ENCODE results near the gene FREM2.

The FREM2 gene

GRCh38 chr13:38856065-38856464 is 169.2 kb downstream of the FREM2 start:
- no peak for TF ChIP-seq POLR2A (IDR thresholded peaks at IDR 0.05; ENCODE audit: low read depth, low read length)
- DNase-seq (ENCODE audit: insufficient read length, low spot score): no peak
- FAIRE-seq: no peak

DNA sequence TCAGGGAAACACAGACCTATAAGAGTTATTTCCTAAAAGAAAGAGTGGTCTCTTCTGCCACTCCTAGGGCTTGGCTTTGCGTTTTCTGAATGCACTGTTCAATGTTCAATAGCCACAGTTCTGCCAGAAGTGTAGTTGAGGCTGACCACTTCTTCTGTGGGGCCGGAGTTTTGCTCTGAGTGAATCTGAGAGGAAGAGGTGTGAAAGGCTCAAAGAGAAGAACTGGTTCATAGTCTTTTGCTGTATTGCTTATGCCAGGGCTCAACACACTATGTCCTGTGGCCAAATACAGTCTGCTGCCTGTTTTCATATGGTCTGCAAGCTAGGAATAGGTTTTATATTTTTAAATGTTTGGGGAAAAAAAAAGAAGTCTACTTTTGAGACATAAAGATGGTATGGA is 175.6 kb downstream of the FREM2 start:
- no peak for TF ChIP-seq POLR2A (IDR thresholded peaks at IDR 0.05; ENCODE audit: low read depth, low read length)
- no peak for DNase-seq (ENCODE audit: insufficient read length, low spot score)
- no peak for FAIRE-seq

DNA sequence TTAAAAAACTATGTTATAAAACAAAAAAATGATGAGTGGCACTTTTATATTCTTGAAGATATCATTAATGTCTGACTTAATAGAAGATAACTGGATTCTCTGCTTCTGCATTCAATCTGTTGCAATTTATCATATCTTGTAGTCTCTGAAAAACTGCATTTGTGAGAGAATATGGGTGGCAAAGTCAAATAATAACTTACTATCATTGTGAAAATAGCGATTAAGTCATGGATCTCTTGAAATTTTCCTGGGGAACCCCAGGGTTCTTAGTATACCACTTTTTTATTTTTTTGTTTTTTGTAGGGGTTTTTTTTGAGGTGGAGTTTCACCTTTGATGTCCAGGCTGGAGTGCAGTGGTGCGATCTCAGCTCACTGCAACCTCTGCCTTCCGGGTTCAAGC is 176.7 kb downstream of the FREM2 start:
- DNase-seq (ENCODE audit: insufficient read length, low spot score): no peak
- no peak for FAIRE-seq
- no peak for TF ChIP-seq POLR2A (IDR thresholded peaks at IDR 0.05; ENCODE audit: low read depth, low read length)

GRCh38 chr13:38866649-38867048 is 179.8 kb downstream of the FREM2 start:
- DNase-seq (ENCODE audit: insufficient read length, low spot score) (no peak), FAIRE-seq (no peak)
- TF ChIP-seq POLR2A (IDR thresholded peaks at IDR 0.05; ENCODE audit: low read depth, low read length): no peak

DNA sequence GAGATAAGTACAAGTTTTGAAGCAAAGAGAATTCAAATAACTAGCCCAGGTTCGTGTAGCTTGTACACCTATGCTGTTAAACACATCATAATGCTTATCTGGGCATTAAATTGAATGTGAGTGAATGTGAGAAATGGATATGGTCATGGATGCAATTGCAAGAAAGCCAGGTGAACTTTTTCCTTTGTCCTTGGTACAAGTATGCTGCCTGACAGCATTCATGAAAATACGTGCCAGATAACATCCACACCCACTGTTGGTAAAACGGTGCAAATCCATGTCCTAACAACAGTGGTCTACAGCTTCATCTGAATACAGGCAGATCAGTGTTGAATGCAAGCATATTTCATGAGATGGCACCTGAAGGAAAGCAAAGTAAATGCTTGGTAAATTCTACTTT is 181.5 kb downstream of the FREM2 start:
- no peak for FAIRE-seq

DNA sequence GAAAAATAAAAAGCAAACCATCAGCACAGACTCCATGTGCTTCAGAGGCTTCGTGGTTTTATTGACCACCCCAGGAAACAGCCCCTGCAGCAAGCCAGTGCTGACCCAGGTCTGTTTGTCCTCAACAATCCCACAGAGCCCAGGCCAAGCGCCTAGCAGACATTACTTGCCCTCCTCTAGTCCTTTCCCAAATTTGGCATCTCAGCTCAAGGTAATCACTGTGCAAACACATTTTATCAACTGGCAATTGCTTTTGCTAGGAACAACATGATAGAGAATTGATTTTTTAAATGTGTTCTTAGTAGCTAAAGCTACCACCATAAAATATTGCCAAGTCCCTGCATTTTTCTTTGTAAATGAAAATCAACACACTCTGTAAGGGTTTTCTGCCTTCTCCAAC is 182.0 kb downstream of the FREM2 start:
- no peak for FAIRE-seq
- DNase-seq (ENCODE audit: insufficient read length, low spot score): no peak

More for the DNA sequence above, 181.5 kb downstream of the FREM2 start:
- DNase-seq (ENCODE audit: insufficient read length, low spot score): no peak
- TF ChIP-seq POLR2A (IDR thresholded peaks at IDR 0.05; ENCODE audit: low read depth, low read length): no peak

DNA sequence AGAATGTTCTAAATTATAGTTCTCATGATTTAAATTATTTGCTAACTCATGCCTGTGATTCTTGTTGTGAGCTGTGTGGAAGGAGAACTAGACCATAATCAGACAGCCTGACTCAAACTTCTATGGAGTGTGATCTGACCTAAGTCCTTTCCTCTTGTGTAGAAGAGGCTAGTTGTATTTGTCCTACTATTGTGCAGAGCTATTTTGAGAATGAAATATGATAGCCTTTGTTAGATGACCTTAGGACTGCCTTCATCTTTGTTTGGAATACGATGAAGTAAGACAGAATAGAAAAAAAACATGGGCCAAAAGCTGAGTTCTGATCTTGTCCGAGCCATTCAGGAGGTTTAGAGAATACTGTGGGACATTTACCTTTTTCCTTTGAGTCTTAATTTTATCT is 184.4 kb downstream of the FREM2 start:
- no peak for TF ChIP-seq POLR2A (IDR thresholded peaks at IDR 0.05; ENCODE audit: low read depth, low read length)
- DNase-seq (ENCODE audit: insufficient read length, low spot score) (no peak), FAIRE-seq (no peak)

More for the DNA sequence above, 182.0 kb downstream of the FREM2 start:
- no peak for TF ChIP-seq POLR2A (IDR thresholded peaks at IDR 0.05; ENCODE audit: low read depth, low read length)

DNA sequence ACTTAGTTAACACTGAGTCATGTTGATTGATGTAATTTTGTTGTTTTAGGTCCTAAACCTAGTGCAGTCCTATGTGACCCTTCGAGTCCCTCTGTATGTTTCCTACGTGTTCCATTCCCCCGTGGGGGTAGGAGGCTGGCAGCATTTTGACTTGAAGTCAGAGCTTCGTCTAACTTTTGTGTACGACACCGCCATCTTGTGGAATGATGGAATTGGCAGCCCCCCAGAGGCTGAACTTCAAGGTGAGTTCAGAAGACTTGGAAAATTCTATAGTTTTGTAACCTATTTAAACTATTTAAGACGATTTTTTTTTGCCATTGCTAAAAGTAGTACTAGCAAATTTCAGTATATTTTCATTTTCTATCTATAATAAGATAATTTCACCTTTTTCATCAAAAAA is 185.8 kb downstream of the FREM2 start:
- TF ChIP-seq POLR2A (IDR thresholded peaks at IDR 0.05; ENCODE audit: low read depth, low read length): no peak
- no peak for FAIRE-seq
- peak; percentile 2 for DNase-seq (ENCODE audit: insufficient read length, low spot score)

GRCh38 chr13:38875186-38875875 is 188.5 kb downstream of the FREM2 start:
- no peak for FAIRE-seq

GRCh38 chr13:38879278-38879677 is 192.4 kb downstream of the FREM2 start:
- no peak for DNase-seq (ENCODE audit: insufficient read length, low spot score)
- no peak for TF ChIP-seq POLR2A (IDR thresholded peaks at IDR 0.05; ENCODE audit: low read depth, low read length)

More at GRCh38 chr13:38875186-38875875, 188.5 kb downstream of the FREM2 start:
- TF ChIP-seq POLR2A (IDR thresholded peaks at IDR 0.05; ENCODE audit: low read depth, low read length): no peak
- no peak for DNase-seq (ENCODE audit: insufficient read length, low spot score)

GRCh38 chr13:38879786-38880185 is 192.9 kb downstream of the FREM2 start:
- no peak for DNase-seq (ENCODE audit: insufficient read length, low spot score)
- no peak for FAIRE-seq
- no peak for TF ChIP-seq POLR2A (IDR thresholded peaks at IDR 0.05; ENCODE audit: low read depth, low read length)

More at GRCh38 chr13:38879278-38879677, 192.4 kb downstream of the FREM2 start:
- no peak for FAIRE-seq

DNA sequence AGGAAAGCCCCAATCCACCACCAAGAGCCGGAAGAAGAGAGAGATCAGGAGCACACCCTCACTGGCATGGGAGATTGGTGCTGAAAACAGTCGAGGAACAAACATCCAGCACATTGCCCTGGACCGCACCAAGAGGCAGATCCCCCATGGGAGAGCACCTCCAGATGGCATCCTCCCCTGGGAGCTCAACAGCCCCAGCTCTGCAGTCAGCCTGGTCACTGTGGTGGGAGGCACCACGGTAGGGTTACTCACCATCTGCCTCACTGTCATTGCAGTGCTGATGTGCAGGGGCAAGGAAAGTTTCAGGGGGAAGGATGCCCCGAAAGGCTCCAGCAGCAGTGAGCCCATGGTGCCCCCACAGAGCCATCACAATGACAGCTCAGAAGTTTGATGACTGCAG is 193.5 kb downstream of the FREM2 start:
- DNase-seq (ENCODE audit: insufficient read length, low spot score) (no peak), FAIRE-seq (no peak)
- no peak for TF ChIP-seq POLR2A (IDR thresholded peaks at IDR 0.05; ENCODE audit: low read depth, low read length)

DNA sequence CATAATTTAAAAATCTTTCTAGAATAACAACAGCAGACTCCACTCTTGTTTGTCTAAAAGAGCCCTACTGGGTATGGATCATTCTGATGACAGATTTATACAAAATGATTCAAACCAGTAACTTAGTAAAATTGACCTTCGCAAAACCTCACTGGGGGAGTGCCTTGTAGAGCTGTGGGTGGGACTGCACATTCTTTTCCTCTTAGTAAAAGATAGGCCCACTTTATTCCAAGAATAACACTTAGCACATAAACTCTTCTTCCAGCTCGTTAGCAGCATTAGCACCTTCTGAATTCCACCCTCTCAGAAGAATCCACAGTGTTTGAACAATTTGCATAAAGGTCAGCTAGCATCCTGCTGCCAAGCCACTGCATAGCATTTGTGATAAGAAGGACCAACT is 196.9 kb downstream of the FREM2 start:
- no peak for TF ChIP-seq POLR2A (IDR thresholded peaks at IDR 0.05; ENCODE audit: low read depth, low read length)
- FAIRE-seq: no peak
- no peak for DNase-seq (ENCODE audit: insufficient read length, low spot score)

DNA sequence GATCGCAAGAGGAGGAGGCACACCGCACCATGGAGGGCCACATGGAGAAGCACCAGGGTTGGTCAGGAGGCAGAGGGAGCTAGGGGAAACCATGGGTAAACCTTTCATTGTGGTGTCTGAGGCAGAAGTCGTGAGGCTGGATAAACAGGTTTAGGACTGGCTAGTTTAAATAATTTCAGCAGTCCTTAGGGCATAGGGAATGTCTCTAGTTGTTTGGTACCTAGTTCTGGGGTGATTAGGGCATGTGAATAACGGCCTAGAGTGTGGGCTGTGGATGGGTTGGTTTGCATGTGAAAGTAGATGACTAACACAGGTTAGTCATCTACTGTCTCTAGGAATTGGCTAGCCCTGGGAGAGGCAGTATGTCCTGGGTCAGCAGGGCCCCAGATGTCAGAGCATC is 201.4 kb downstream of the FREM2 start:
- no peak for TF ChIP-seq POLR2A (IDR thresholded peaks at IDR 0.05; ENCODE audit: low read depth, low read length)
- no peak for DNase-seq (ENCODE audit: insufficient read length, low spot score)
- no peak for FAIRE-seq

- FAIRE-seq (no peak), DNase-seq (ENCODE audit: insufficient read length, low spot score) (no peak)
- TF ChIP-seq POLR2A (IDR thresholded peaks at IDR 0.05; ENCODE audit: low read depth, low read length): no peak
Measured at GRCh38 chr13:38895075-38895474, 208.2 kb downstream of the FREM2 start.
